NCI-H2081 (cell line): ENCODE results near the gene RALA.

ENCODE experiments used
- DNase-seq, 2 experiments: peaks; one replicate each; lab custom pipeline; 2025; lab: John Stamatoyannopoulos, UW

RALA gene, protein sequence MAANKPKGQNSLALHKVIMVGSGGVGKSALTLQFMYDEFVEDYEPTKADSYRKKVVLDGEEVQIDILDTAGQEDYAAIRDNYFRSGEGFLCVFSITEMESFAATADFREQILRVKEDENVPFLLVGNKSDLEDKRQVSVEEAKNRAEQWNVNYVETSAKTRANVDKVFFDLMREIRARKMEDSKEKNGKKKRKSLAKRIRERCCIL

DNA sequence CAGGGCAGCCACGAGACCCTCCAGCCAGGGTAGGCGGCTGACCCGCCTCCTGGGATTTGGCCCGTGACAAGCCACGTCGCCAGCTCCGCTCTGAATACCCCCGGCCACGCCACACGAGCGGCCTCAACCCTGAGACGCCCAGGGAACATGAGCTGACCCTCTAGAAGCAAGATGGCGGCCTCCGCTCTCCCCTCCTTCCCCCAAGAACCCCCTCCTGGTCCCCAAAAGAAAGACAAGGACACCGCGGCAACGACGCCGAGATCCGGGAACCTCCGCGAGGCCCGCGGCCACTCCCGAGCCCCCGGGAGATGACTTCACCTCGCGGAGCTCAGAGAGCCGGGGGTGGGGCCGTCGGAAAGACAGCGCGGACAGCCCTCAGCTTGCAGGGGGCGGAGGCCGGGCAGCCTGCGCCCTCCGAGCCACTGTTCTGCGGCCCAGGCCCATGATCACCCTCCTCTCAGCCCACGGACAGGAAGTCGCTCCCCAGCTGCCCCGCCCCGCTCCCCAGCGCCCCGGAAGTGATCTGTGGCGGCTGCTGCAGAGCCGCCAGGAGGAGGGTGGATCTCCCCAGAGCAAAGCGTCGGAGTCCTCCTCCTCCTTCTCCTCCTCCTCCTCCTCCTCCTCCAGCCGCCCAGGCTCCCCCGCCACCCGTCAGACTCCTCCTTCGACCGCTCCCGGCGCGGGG is at the start of gene RALA:
RALA (plus strand) TSS at position 526 of the 685 bp plus-strand sequence. CDS start 63,096 bp downstream, outside the sequence.
- peak; percentile 91 to 92 for DNase-seq

- no peak for DNase-seq
These were observed 48.6 kb upstream of the RALA start for GRCh38 chr7:39574673-39575349.

GRCh38 chr7:39577229-39577874 is 46.0 kb upstream of the RALA start:
- no peak for DNase-seq

DNA sequence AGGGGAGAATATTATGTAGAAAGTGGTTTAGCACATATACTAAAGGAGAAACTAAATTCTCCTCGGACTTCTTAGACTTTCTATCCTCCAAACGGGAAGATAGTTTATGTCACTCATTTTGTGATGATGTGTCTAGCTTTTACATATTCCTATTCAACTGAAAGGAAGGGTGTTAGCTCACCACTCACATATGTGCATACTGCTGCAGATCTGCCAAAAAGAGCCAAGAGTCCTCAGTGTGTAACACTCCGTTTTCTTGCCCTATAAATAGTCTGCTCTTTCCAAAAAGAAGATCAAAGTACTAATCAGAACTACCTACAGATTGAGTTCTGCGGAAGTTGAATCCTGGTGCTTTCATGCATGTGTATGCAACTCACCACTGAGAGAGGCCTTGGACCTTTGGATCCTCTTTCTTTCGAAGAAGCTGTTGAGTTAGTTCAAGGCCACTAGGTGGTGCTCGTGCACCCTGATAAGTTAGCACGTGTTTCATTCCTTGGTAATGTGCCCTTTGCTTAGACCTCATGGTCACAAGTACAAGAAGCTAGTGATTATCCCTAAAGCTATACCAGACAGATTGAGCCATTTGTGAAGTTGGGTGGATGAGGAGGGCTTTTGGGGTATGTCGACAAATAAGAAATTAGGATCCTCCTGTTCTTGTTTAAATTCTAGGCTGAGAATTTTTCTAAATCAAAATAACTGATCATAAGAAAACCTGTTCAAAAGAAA is 43.1 kb upstream of the RALA start:
- peak; percentile 93 for DNase-seq

GRCh38 chr7:39582536-39582935 is 40.8 kb upstream of the RALA start:
- DNase-seq: no peak

- DNase-seq: no peak
These were observed 39.8 kb upstream of the RALA start for GRCh38 chr7:39583539-39583938.

GRCh38 chr7:39587393-39587792 is 36.0 kb upstream of the RALA start:
- DNase-seq: no peak

GRCh38 chr7:39588416-39588815 is 35.0 kb upstream of the RALA start:
- no peak for DNase-seq

- no peak for DNase-seq
These were observed 33.9 kb upstream of the RALA start for GRCh38 chr7:39589323-39590111.

DNA sequence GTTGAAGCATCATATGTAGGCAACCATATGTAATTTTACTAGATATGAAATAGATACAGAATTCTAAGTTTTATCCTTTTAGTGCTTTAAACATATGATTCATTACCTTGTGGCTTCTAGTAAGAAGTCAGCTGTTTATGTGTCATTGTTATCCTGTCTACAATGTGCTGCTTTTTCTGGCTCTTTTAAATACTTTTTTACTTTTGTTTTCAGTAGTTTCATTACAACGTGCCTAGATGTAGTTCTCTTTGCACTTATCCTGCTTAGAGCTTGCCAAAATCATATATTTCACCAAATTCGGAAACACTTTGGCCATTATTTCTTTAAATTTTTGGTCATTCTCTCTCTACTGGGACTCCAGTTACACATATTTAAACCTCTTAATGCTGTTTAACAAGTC is 30.8 kb upstream of the RALA start:
- no peak for DNase-seq

- DNase-seq: no peak
These were observed 28.3 kb upstream of the RALA start for GRCh38 chr7:39594988-39595620.

DNA sequence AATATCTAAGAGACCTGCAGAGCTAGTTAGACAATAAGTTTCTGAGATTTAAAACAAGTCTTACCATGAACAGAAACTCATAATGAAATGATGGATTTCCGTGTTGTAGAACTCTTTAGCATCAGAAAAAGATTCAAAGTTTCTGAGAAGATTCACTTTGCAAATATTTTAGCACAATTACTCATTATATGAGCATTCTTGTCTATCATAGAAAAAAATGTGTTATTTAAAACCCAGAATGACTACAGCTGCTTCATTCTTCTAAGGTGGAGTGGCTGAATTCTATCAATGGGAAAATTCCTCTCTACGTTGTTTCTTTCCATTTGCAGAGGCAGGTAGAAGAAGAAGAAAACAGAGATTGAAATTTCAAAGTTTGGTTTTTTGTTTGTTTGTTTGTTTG is 21.0 kb upstream of the RALA start:
- no peak for DNase-seq

DNA sequence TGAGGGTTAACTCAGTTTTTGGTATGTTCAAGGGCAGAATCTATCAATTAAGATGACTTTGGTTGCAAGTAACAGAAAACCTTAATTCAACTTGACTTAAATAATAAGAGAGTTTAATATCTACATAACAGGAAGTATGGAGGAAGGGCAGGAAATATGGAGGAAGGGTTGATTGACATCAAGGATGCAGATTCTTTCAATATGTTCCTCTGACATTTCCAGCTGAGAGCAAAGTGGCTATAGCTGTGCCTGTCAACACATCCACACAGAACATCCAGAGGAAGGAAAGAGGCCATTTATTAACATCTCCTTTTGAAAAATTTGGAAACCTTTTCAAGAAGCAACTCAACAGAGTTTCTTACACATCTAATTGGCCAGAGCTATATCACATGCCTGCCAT is 19.4 kb upstream of the RALA start:
- no peak for DNase-seq

DNA sequence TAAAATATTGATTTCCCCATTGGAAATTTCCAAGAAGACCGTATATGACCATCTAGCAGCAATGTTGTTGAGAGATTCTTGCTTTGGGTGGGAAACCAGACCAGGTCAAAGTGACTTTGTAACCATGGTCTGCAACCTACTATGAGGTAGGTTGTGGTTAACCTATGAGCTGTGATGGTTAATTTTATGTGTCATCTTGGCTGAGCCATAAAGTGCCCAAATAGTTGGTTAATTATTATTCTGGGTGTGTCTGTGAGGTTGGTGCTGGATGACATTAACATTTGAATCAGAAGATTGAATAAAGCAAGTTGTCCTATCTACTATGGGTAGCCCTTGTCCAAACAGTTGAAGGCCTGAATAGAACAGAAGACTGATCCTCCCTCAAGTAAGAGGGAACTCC is 18.3 kb upstream of the RALA start:
- no peak for DNase-seq

DNA sequence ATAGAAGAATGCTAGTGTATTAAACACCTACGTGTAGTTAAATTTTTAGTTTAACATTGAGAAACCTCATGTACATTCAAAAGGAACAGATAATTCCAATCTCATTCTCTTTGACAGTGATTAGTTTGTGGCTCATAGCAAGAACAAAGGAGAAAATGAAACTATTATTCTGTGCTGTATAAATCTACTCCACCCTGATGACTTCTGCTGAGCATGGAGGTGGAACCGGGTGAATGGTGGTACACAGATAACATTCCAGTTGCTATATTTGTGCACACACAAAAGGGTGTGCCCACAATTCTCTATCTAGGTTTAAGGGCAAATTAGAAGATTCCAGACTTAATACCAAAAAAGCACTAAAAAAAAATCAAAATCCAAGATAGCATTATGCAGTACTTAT is 17.0 kb upstream of the RALA start:
- DNase-seq: no peak

DNA sequence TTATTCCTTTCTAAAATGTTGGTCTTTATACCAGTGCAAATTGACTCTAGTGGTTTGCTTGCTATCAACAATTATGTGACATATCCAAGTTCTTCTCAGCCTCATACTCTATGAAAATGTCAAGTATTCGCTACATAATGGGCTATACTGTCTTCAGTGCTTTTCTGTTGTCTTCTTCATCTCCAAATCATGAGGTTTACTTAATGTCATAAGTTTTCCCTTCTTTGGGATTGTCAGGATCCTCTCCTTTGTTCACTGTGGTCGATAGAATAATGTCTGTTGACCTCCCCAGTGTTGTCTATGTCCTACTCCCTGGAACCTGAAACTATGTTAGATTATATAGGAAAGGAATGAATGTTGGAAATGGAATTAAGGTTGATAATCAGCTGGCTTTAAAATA is 16.4 kb upstream of the RALA start:
- no peak for DNase-seq

- DNase-seq: no peak
These were observed 15.5 kb upstream of the RALA start for GRCh38 chr7:39607865-39608264.

DNA sequence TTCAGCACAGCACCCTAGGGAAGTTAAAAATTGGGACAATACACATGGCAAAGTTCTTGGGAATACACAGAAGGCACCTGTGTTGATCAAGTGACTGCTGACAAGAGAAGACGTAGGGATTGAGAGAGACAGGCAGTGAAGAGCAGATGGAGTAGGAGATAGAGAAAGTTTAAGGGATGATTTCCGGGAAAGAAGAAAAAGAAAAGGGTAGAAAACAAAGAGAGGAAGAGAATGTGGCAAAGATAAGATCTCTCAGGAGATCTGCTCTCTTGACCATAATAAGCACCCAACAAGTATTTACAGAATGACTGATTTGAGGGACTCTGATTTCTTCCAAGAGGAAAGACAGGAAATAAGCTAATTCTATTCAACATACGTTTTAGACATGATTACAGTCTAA is 15.1 kb upstream of the RALA start:
- no peak for DNase-seq

DNA sequence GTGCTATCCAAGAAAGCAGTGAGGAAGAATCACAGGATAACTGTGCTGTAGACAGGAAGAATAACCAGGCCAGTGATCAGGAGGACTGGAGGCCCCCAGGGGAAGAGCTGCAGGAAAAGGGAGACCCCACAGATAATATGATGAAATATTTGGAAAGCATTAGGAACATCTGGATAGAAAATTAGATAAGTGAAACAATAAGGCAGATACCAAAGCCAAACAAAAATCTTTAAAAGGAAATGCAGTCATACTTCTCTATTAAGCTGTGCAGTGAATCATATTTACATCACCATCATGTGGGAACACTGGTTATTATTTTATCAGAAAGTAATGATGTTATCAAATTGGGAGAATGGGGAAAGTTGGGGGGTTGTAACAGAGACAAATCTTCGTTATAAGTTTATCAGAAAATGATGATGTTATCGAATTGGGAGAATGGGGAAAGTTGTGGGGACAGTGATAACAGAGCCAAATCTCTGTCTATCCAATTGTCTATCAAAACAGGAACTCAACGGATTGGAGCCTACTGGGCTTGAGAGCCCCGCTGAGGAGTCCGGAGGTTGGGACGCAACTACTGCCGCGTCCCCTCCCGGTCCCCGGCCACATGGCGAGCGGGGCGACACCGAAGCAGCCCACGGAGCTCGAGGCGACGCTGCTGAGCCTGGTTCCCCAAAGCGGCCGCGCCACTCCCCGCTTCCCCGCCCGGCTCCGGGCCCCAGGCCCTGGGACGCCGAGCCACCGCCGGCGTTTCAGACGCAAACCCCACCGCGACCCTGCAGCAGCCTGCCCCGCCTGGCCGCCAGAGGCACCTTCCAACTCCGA is 14.0 kb upstream of the RALA start:
- DNase-seq: no peak

DNA sequence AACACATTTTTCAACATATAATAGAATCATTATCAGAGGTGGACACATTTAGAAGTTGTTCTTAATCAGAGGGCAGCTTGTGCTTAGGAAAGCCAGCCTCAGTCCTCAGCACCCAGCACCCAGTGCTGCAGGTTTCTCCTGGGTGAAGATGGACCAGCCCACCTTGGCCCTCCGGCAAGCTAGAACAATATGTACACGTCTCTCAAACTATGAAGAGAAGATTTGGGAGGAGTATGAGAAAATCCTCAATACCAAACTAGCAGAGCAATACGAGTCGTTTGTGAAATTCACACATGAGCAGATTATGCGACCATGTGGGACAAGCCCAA is 13.5 kb upstream of the RALA start:
- DNase-seq: no peak
